ENCODE results near the gene OCSTAMP.

Gene OCSTAMP

GRCh38 chr20:46523696-46524328 is 26.6 kb downstream of the OCSTAMP start:
- no peak for DNase-seq (ENCODE audit: low spot score)
- no peaks in the 10 kb centered on the region for H3K27me3 ChIP-seq (ENCODE audit: insufficient read depth, poor library complexity, severe bottlenecking)
- no peak overlapping the region for H3K27ac ChIP-seq (ENCODE audit: poor library complexity, severe bottlenecking)
- no peak for TF ChIP-seq CTCF (IDR thresholded peaks at IDR 0.05; ENCODE audit: poor library complexity, severe bottlenecking)
- H3K4me1 ChIP-seq (ENCODE audit: insufficient read depth, poor library complexity, severe bottlenecking): no peaks in the 10 kb centered on the region
- no peak for ATAC-seq (ENCODE audit: low read depth)
- no peak overlapping the region for H3K4me3 ChIP-seq (ENCODE audit: severe bottlenecking)
- no peaks in the 10 kb centered on the region for H3K36me3 ChIP-seq (ENCODE audit: low read depth)
- H3K9me3 ChIP-seq (ENCODE audit: severe bottlenecking): no peaks in the 10 kb centered on the region

- ATAC-seq (ENCODE audit: low read depth) (no peak), DNase-seq (ENCODE audit: low spot score) (no peak)
- Histone ChIP-seq H3K36me3 (ENCODE audit: low read depth) (no peaks in the 10 kb centered on the region), H3K9me3 (ENCODE audit: severe bottlenecking) (no peaks in the 10 kb centered on the region), H3K27ac (ENCODE audit: poor library complexity, severe bottlenecking) (no peak overlapping the region), H3K4me1 (ENCODE audit: insufficient read depth, poor library complexity, severe bottlenecking) (no peaks in the 10 kb centered on the region), H3K27me3 (ENCODE audit: insufficient read depth, poor library complexity, severe bottlenecking) (no peaks in the 10 kb centered on the region), H3K4me3 (ENCODE audit: severe bottlenecking) (no peak overlapping the region)
- no peak for TF ChIP-seq CTCF (IDR thresholded peaks at IDR 0.05; ENCODE audit: poor library complexity, severe bottlenecking)
These were observed 27.3 kb downstream of the OCSTAMP start for GRCh38 chr20:46523108-46523507.

DNA sequence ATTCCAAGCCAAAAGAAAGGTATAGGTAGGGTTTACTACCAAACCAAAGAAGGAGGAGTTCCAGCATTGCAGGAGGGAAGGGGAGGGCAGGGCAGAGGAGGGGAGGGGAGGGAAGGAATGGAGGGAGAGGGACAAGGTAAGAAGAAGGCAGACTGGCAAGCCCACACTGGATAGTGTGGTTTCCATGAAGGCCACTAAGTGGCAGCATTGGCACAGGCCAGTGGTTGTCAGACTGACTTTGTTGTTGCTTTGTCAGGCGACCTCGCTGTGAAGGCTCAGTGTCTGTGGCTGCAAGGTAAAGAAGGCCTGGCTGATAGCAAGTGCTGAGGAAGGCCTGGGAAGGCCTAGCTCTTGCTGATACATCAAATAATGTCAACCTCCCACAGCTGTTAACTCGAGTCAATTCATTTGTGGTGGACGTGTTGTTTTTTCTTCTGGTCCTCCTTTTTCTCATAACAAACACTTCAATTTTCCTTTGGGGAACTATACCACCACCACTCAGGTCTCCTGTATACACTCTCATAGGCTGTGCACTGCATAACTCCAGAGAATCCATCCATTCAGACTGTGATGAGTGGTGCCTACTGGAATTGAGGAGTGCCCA is 29.4 kb downstream of the OCSTAMP start:
- Histone ChIP-seq H3K27ac (ENCODE audit: poor library complexity, severe bottlenecking) (no peak overlapping the region), H3K4me3 (ENCODE audit: severe bottlenecking) (no peak overlapping the region), H3K27me3 (ENCODE audit: insufficient read depth, poor library complexity, severe bottlenecking) (no peaks in the 10 kb centered on the region), H3K4me1 (ENCODE audit: insufficient read depth, poor library complexity, severe bottlenecking) (no peaks in the 10 kb centered on the region), H3K36me3 (ENCODE audit: low read depth) (no peaks in the 10 kb centered on the region), H3K9me3 (ENCODE audit: severe bottlenecking) (no peaks in the 10 kb centered on the region)
- DNase-seq (ENCODE audit: low spot score): no peak
- ATAC-seq (ENCODE audit: low read depth): peak; percentile 84
- TF ChIP-seq CTCF (IDR thresholded peaks at IDR 0.05; ENCODE audit: poor library complexity, severe bottlenecking): peak; percentile 94

GRCh38 chr20:46520540-46520939 is 29.9 kb downstream of the OCSTAMP start:
- H3K36me3 ChIP-seq (ENCODE audit: low read depth): no peaks in the 10 kb centered on the region
- TF ChIP-seq CTCF (IDR thresholded peaks at IDR 0.05; ENCODE audit: poor library complexity, severe bottlenecking): no peak
- no peaks in the 10 kb centered on the region for H3K9me3 ChIP-seq (ENCODE audit: severe bottlenecking)
- no peaks in the 10 kb centered on the region for H3K4me1 ChIP-seq (ENCODE audit: insufficient read depth, poor library complexity, severe bottlenecking)
- H3K27me3 ChIP-seq (ENCODE audit: insufficient read depth, poor library complexity, severe bottlenecking): no peaks in the 10 kb centered on the region
- ATAC-seq (ENCODE audit: low read depth): no peak
- no peak overlapping the region for H3K4me3 ChIP-seq (ENCODE audit: severe bottlenecking)
- DNase-seq (ENCODE audit: low spot score): no peak
- no peak overlapping the region for H3K27ac ChIP-seq (ENCODE audit: poor library complexity, severe bottlenecking)

GRCh38 chr20:46519471-46520068 is 30.9 kb downstream of the OCSTAMP start:
- Histone ChIP-seq H3K36me3 (ENCODE audit: low read depth) (no peaks in the 10 kb centered on the region), H3K27me3 (ENCODE audit: insufficient read depth, poor library complexity, severe bottlenecking) (no peaks in the 10 kb centered on the region), H3K4me3 (ENCODE audit: severe bottlenecking) (no peak overlapping the region), H3K4me1 (ENCODE audit: insufficient read depth, poor library complexity, severe bottlenecking) (no peaks in the 10 kb centered on the region), H3K27ac (ENCODE audit: poor library complexity, severe bottlenecking) (no peak overlapping the region), H3K9me3 (ENCODE audit: severe bottlenecking) (no peaks in the 10 kb centered on the region)
- no peak for DNase-seq (ENCODE audit: low spot score)
- ATAC-seq (ENCODE audit: low read depth): no peak
- no peak for TF ChIP-seq CTCF (IDR thresholded peaks at IDR 0.05; ENCODE audit: poor library complexity, severe bottlenecking)

Measured in RWPE2 (cell line).